B cell (primary cell): Measurements from ENCODE around the gene SPINK1. TPM values are rescaled to one million over a fixed set of nuclear protein-coding genes. Genes with fewer than 3 reads are reported as not detected.

Experiments used
- ATAC-seq: fragments of 200-7000 bp; cut with Tn5 transposase; one replicate; pipeline ENCODE4 v1.10.0; 2021; ENCODE audit warnings: low read depth, mild to moderate bottlenecking, moderate number of reproducible peaks, moderate library complexity
- CTCF ChIA-PET: fragments of 350-600 bp; sonication (Branson Sonifier 250); formaldehyde crosslinking; loops from one replicate; lab custom pipeline; 2021; ENCODE audit warnings: antibody characterized with exemption, inconsistent platforms; lab: Charles Lee
- POLR2A ChIA-PET: fragments of 350-600 bp; sonication (Branson Sonifier 250); formaldehyde crosslinking; loops from one replicate; lab custom pipeline; 2021; ENCODE audit warnings: antibody characterized with exemption; lab: Charles Lee
- DNase-seq: peaks from one replicate; pipeline ENCODE4 v3.0.0; 2013
- H2AFZ ChIP-seq: 2 replicates; pipeline ENCODE4 v1.6.1; 2012; ENCODE audit warnings: mild to moderate bottlenecking, low read depth, low read length; ENCODE audit not compliant: insufficient read depth, poor library complexity, severe bottlenecking
- H3K27ac ChIP-seq, 2 donors: 1 replicate in 1 of 2; 2 replicates in 1 of 2; pipeline ENCODE4 v1.5.1; 2012 to 2013; ENCODE audit warnings: low read length in 2 of 2, mild to moderate bottlenecking in 2 of 2, moderate library complexity in 1 of 2
- H3K27me3 ChIP-seq, 4 experiments: fragments of 200-600 bp in 1 of 4; sonication (generic) in 1 of 4; replicated peaks in 1 of 4; 1 replicate in 2 of 4; 2 replicates in 2 of 4; pipeline versions ENCODE4 v1.6.1 to v1.7.0; 2013 to 2016; ENCODE audit warnings: low read length in 3 of 4, mild to moderate bottlenecking in 2 of 4, mixed read lengths in 1 of 4, moderate library complexity in 1 of 4; ENCODE audit not compliant: insufficient read depth in 4 of 4, control insufficient read depth in 3 of 4; ENCODE audit errors: control extremely low read depth in 1 of 4
- H3K36me3 ChIP-seq, 2 experiments: replicated peaks in 1 of 2; 1 replicate in 1 of 2; 2 replicates in 1 of 2; pipeline versions ENCODE4 v1.6.1 to v1.7.1; 2013; ENCODE audit warnings: low read length in 1 of 2; ENCODE audit not compliant: insufficient read depth in 2 of 2, control insufficient read depth in 1 of 2; ENCODE audit errors: control extremely low read depth in 1 of 2, extremely low read depth in 1 of 2
- H3K4me1 ChIP-seq, 2 donors: fragments of 200-600 bp in 1 of 2; sonication (generic) in 1 of 2; 1 replicate in 1 of 2; 2 replicates in 1 of 2; pipeline versions ENCODE4 v1.5.1 to v1.6.1; 2013 to 2017; ENCODE audit warnings: low read length in 2 of 2; ENCODE audit not compliant: control insufficient read depth in 2 of 2, insufficient read depth in 2 of 2
- H3K4me2 ChIP-seq: replicated peaks from 2 replicates; pipeline ENCODE3; 2012; ENCODE audit warnings: mild to moderate bottlenecking, low read depth, low read length; ENCODE audit not compliant: poor library complexity, severe bottlenecking
- H3K4me3 ChIP-seq, 5 experiments: fragments of 200-600 bp in 1 of 5; sonication (generic) in 1 of 5; 1 replicate in 3 of 5; 2 replicates in 2 of 5; pipeline versions ENCODE4 v1.5.1 to v1.7.0; 2011 to 2016; ENCODE audit warnings: low read length in 4 of 5, mild to moderate bottlenecking in 4 of 5, low read depth in 2 of 5, control low read depth in 1 of 5, moderate library complexity in 1 of 5; ENCODE audit not compliant: insufficient read depth in 1 of 5; ENCODE audit errors: control extremely low read depth in 1 of 5, extremely low read depth in 1 of 5
- H3K79me2 ChIP-seq: fragments of 200-600 bp; sonication (generic); one replicate; pipeline ENCODE4 v1.6.0; 2016; ENCODE audit warnings: low read length; ENCODE audit not compliant: control insufficient read depth, insufficient read depth
- H3K9ac ChIP-seq: fragments of 200-600 bp; sonication (generic); 2 replicates; pipeline ENCODE4 v1.6.1; 2017; ENCODE audit warnings: mild to moderate bottlenecking, low read length, moderate library complexity
- H3K9me3 ChIP-seq, 3 donors: one replicate each; pipeline versions ENCODE4 v1.6.1 to v1.7.1; 2013; ENCODE audit warnings: low read length in 2 of 3; ENCODE audit not compliant: control insufficient read depth in 2 of 3, insufficient read depth in 1 of 3; ENCODE audit errors: control extremely low read depth in 1 of 3
- H4K20me1 ChIP-seq: 2 replicates; pipeline ENCODE4 v1.6.0; 2012; ENCODE audit warnings: mild to moderate bottlenecking, low read length; ENCODE audit not compliant: insufficient read depth, control insufficient read depth, poor library complexity, severe bottlenecking
- H3K27ac Mint-ChIP-seq: one replicate; pipeline ENCODE4 v1.8.0; 2021; ENCODE audit warnings: mixed read lengths
- H3K27me3 Mint-ChIP-seq: one replicate; pipeline ENCODE4 v1.8.0; 2021; ENCODE audit warnings: mixed read lengths
- H3K4me1 Mint-ChIP-seq: one replicate; pipeline ENCODE4 v1.8.0; 2021; ENCODE audit warnings: mixed read lengths
- H3K4me3 Mint-ChIP-seq: one replicate; pipeline ENCODE4 v1.8.0; 2021; ENCODE audit warnings: mixed read lengths
- H3K9me3 Mint-ChIP-seq: one replicate; pipeline ENCODE4 v1.8.0; 2022; ENCODE audit warnings: mixed read lengths; ENCODE audit not compliant: insufficient read depth
- CTCF ChIP-seq: fragments of 200-600 bp; IDR thresholded peaks from one replicate; pipeline ENCODE4 v1.8.0; 2022; ENCODE audit warnings: antibody characterized with exemption, mild to moderate bottlenecking
- EZH2 ChIP-seq: IDR thresholded peaks from 2 replicates; pipeline ENCODE4 v1.6.1; 2012; ENCODE audit warnings: borderline replicate concordance, low read depth, mild to moderate bottlenecking, moderate library complexity, low read length; ENCODE audit not compliant: insufficient read depth, poor library complexity, severe bottlenecking
- WGBS: methylation state at CpG from one replicate; pipeline ENCODE4 v1.1.5; 2013; ENCODE audit warnings: missing lambda C conversion rate; ENCODE audit not compliant: insufficient coverage; 5-methylcytosine and 5-hydroxymethylcytosine counted together
- intact Hi-C: fragments of 100-400 bp; cut with micrococcal nuclease; formaldehyde crosslinking; loops from one replicate; pipeline ENCODE4 v1.10.0; 2022
- polyA plus RNA-seq: library from polyadenylated mRNA; depleted of rRNA; stranded (reverse); fragments of >200 nt; gene quantifications from 2 replicates; pipeline ENCODE4 v1.2.3, GENCODE V29; 2012
- total RNA-seq, 2 donors: library from RNA; stranded (reverse); fragments of 120-200 nt in 1 of 2; gene quantifications; 1 replicate in 1 of 2; 2 replicates in 1 of 2; pipeline versions ENCODE4 v1.2.3 to v1.2.4, GENCODE V29; 2013 to 2022

SPINK1 gene
- total and polyA plus RNA-seq, 2 donors (not counting 1 experiment from before 2014, with no cell fraction given): not detected

- H3K27ac ChIP-seq: no peak overlapping the region
- intact Hi-C loops: no loop called here
- Mint-ChIP-seq H3K27ac (no peak overlapping the region), H3K9me3 (no peaks in the 10 kb centered on the region), H3K4me1 (no peaks in the 10 kb centered on the region), H3K27me3 (peaks cover 4% of the 10 kb centered on the region), H3K4me3 (no peak overlapping the region)
- DNase-seq (no peak), ATAC-seq (no peak)
- CTCF ChIA-PET: no interaction called here
- no peaks in the 10 kb centered on the region for H3K27me3 ChIP-seq
- no peak overlapping the region for H2AFZ ChIP-seq
- no peak overlapping the region for H3K9ac ChIP-seq
- H3K4me3 ChIP-seq: no peak overlapping the region
- no peak overlapping the region for H3K4me2 ChIP-seq
- no peaks in the 10 kb centered on the region for H3K36me3 ChIP-seq
- H3K79me2 ChIP-seq: no peaks in the 10 kb centered on the region
- POLR2A ChIA-PET: no interaction called here
- no peaks in the 10 kb centered on the region for H4K20me1 ChIP-seq
- H3K4me1 ChIP-seq: no peaks in the 10 kb centered on the region
- no CpG with 5 or more reads among the region's 3 CpGs for WGBS
- TF ChIP-seq EZH2: no peak
- H3K9me3 ChIP-seq: no peaks in the 10 kb centered on the region
Measured at GRCh38 chr5:147879784-147880183, 48.3 kb upstream of the SPINK1 start.

GRCh38 chr5:147878066-147878759 is 46.7 kb upstream of the SPINK1 start, which contains the start of gene SCGB3A2:
Gene SCGB3A2, plus strand, starts transcription at chr5:147878711. Its CDS starts 93 bp downstream, at chr5:147878804.
- no peaks in the 10 kb centered on the region for H3K4me1 ChIP-seq
- intact Hi-C loops: no loop called here
- no peak within 1 kb of the TSS for H3K4me2 ChIP-seq
- Mint-ChIP-seq H3K9me3 (no peaks in the 10 kb centered on the region), H3K4me1 (no peaks in the 10 kb centered on the region), H3K27ac (no peak within 1 kb of the TSS), H3K4me3 (no peak within 1 kb of the TSS), H3K27me3 (no peaks in the 10 kb centered on the region)
- POLR2A ChIA-PET: interaction anchor here (0.6 kb wide), 1 partner anchor 70 kb away, joined by 5 read pairs; no protein-coding TSS in a partner anchor
- CTCF ChIA-PET: no interaction called here
- no peaks in the 10 kb centered on the region for H3K27me3 ChIP-seq
- H3K27ac ChIP-seq: no peak within 1 kb of the TSS
- WGBS: no CpG with 5 or more reads among the region's 2 CpGs
- TF ChIP-seq EZH2: no peak
- TF ChIP-seq CTCF: no peak
- H4K20me1 ChIP-seq: no peaks in the 10 kb centered on the region
- no peak within 1 kb of the TSS for H2AFZ ChIP-seq
- H3K36me3 ChIP-seq: no peaks in the 10 kb centered on the region
- no peaks in the 10 kb centered on the region for H3K9me3 ChIP-seq
- DNase-seq (no peak), ATAC-seq (no peak)
- no peak within 1 kb of the TSS for H3K4me3 ChIP-seq
- H3K79me2 ChIP-seq: no peaks in the 10 kb centered on the region
- H3K9ac ChIP-seq: no peak within 1 kb of the TSS
